GM12865 (cell line): ENCODE measurements around the gene BEAN1.

Experiments
- DNase-seq: peaks from one replicate; pipeline ENCODE4 v3.0.0; 2010; ENCODE audit warnings: low read depth
- H3K4me3 ChIP-seq: 2 replicates; pipeline ENCODE4 v1.5.1; 2011; ENCODE audit warnings: mild to moderate bottlenecking, low read depth, low read length, control low read depth
- TF ChIP-seq, protein P1 (sequence below): IDR thresholded peaks from 2 replicates; pipeline ENCODE4 v1.5.1; 2011; ENCODE audit warnings: low read length, control low read depth, low read depth, inconsistent platforms; ENCODE audit not compliant: insufficient read depth; ENCODE audit errors: missing control alignments

Gene BEAN1

GRCh38 chr16:66489385-66489784, 62.3 kb downstream of the BEAN1 start:
- TF ChIP-seq, protein P1, sequence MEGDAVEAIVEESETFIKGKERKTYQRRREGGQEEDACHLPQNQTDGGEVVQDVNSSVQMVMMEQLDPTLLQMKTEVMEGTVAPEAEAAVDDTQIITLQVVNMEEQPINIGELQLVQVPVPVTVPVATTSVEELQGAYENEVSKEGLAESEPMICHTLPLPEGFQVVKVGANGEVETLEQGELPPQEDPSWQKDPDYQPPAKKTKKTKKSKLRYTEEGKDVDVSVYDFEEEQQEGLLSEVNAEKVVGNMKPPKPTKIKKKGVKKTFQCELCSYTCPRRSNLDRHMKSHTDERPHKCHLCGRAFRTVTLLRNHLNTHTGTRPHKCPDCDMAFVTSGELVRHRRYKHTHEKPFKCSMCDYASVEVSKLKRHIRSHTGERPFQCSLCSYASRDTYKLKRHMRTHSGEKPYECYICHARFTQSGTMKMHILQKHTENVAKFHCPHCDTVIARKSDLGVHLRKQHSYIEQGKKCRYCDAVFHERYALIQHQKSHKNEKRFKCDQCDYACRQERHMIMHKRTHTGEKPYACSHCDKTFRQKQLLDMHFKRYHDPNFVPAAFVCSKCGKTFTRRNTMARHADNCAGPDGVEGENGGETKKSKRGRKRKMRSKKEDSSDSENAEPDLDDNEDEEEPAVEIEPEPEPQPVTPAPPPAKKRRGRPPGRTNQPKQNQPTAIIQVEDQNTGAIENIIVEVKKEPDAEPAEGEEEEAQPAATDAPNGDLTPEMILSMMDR = no peak
- H3K4me3 ChIP-seq = no peak overlapping the region
- no peak for DNase-seq

DNA sequence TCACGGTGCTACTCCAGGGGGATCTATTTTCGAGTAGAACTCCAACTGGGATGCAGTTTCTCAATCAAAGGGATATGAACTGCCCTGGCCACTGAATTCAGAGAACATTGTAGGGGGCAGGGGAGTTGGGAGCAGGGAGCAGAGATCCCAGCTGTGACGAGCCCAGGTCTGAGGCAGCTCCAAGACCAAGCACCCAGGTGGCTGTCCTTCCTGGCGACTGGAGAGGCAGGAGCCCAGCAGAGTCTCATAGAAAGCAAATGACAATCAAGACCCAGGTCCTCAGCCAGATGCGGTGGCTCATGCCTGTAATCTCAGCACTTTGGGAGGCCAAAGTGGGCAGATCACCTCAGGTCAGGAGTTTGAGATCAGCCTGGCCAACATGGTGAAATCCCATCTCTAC, 62.7 kb downstream of the BEAN1 start:
- DNase-seq = no peak
- H3K4me3 ChIP-seq = no peak overlapping the region
- TF ChIP-seq, protein P1 = no peak

DNA sequence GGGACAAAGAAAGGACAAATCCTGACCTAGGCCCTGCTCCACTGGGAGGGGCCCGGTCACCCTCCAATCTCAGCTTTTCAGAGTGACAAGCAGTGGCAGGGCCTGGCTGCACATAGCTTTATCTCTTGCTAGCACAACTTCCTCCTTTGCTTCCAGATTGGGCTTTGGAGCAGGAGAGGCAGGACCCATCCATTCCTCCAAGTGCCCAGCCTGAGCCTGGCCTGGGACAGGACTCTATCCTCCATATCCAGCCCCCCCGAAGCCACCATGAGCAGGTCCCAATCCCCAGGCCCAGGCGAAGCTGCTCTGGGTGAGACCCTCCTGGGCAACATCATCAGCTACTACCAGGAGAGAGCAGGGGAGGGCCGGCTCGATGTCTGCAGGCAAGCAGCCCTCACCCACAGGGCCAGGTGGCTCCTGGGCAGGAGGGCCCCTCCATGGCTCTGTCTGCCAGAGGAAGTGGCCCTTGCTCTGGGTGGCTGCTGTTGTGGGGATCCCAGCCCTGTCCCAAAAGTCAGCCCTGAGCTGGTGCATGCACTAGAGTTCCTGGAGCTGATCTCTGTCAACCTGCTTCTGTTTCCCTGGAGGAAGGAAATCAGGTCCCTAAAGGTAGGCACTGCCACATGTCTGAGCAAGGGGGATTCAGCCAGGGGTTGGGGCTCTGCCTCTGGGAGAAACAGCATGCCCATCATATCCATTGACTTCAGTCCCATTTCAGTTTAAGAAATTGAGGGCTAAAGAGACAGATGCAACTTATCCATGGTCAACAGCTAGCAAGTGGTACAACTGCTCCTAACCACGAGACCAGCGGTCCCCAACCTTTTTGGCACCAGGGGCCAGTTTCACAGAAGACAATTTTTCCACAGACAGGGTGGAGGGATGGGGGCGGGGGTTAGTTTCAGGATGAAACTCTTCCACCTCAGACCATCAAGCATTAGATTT, 64.0 kb downstream of the BEAN1 start:
- no peak for DNase-seq
- TF ChIP-seq, protein P1 = no peak
- no peak overlapping the region for H3K4me3 ChIP-seq

- TF ChIP-seq, protein P1 = no peak
- no peak overlapping the region for H3K4me3 ChIP-seq
- DNase-seq = no peak
These were observed 64.6 kb downstream of the BEAN1 start for GRCh38 chr16:66491716-66492064.

- TF ChIP-seq, protein P1 = no peak
- H3K4me3 ChIP-seq = no peak overlapping the region
- no peak for DNase-seq
These were observed 66.7 kb downstream of the BEAN1 start for GRCh38 chr16:66493490-66494401.

- H3K4me3 ChIP-seq = no peak overlapping the region
- TF ChIP-seq, protein P1 = no peak
- DNase-seq = no peak
These were observed 67.8 kb downstream of the BEAN1 start for GRCh38 chr16:66494916-66495315.
